Measurements from ENCODE around the gene PLEKHG3. TPM values are rescaled to one million over a fixed set of nuclear protein-coding genes. Genes with fewer than 3 reads are reported as not detected.
"Not testable (repeated sequence)": the region's sequence is repeated elsewhere in the genome, so short reads cannot be mapped to it uniquely, and the experiment has no call there.

The PLEKHG3 gene
- total RNA-seq, 2 experiments from 2014 or later, result 3.9 to 4.5 TPM

DNA sequence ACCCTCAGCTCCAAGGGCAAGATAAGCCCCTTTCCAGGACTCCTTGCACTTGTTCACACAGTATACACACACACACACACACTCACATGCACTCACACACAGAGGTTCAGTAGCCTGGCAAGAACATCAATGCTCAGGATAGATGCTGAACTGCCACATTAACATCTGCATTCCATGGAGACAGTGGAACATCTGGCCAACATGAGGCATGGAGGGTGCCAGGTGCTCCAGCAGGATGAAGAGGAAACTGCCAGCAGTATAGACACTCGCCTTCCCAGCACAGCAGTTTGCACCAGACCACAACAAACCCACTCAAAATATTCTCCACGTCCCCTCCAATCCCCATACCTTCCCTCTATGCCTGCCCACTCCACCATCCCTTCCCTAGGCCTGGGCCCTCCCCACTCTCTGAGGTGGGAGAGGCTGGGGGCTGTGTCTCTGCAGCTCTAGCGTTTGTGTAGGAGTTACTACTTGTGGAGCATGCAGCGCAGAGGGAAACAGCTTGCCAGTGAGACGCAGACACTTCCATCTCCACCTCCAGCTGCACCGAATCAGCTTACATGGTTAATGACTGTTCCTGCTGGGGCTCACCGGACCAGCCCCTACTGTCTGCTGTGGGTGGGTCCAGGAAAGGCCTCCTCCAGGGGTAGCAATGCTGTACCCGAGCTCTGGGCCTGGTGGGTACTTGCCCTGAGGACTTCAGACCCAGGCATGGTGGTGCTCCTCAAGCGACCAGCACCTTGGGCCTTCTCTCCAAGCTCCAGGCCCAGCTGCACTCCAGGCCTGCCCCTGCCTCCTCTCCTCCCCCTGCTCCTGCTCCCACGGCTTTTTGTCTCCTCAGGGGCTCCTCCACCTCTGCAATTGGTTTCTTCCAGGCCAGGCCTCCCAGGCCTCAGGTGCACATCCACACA is 18.6 kb upstream of the PLEKHG3 start:
- POLR2A ChIA-PET, result no interaction called here
- CTCF ChIA-PET, result no interaction called here

DNA sequence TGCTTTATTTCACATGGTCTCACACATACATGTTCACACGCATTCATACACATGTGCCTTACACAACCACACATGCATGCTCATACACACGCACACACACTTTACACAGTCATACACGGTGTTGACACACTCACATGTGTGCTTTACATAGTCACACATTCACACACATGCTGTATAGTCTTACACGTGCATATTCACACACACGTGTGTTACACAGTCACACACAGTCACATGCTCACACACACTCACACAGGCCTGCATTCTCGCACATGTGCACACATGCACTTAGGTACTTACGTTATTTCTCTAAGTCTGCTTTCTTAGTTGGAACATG is 18.0 kb upstream of the PLEKHG3 start:
- CTCF ChIA-PET, result interaction anchor here (0.6 kb wide), 1 partner anchor 297 kb away, joined by 4 read pairs; no protein-coding TSS in a partner anchor
- POLR2A ChIA-PET, result no interaction called here

DNA sequence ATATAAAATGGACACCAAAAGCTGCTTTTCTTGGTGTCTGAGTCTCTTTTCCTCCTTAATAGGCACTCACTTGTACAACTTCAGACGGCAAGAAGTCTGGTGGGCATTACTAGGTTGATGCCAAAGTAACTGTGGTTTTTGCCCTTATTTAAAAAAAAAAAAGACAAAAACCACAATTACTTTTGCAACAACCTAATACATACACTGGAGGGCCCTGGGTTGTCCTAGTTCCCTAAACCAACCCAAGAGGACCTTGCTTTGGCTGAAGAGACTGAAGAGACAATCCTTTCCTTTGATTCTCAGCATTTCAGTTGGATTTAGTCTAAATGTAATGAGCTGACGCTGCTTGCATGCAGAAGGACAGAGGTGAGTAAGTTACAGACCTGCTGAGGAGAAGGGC is 16.2 kb upstream of the PLEKHG3 start:
- CTCF ChIA-PET, result no interaction called here
- POLR2A ChIA-PET, result interaction anchor here (0.6 kb wide), 1 partner anchor 12 kb away, joined by 3 read pairs; no protein-coding TSS in a partner anchor

DNA sequence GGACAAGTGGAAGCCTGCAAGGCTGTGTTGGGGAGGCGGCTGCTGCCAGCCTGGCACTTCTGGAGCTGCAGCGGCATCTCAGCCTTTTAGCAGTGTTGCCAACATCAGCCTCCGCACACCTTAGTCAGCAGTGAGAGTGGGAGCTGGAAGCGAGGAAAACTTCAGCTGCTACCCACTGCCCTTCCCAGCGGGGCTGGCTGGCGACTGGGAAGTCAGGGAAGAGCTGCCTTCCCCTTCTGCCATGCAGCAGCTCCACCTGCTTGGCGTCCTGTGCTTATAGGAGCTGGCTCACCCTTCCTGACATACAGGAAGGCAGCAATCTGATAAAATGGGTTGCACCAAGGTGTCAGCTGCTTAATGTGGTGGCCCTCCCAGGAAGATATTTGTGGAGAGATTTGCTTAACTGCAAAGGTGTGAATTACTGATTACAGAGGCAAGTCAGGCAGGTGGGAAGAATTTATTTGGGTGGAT is 15.4 kb upstream of the PLEKHG3 start:
- ChIA-PET CTCF (no interaction called here), POLR2A (no interaction called here)

GRCh38 chr14:64689289-64689688 is 14.9 kb upstream of the PLEKHG3 start:
- ChIA-PET CTCF (no interaction called here), POLR2A (no interaction called here)

GRCh38 chr14:64690607-64691006 is 13.6 kb upstream of the PLEKHG3 start:
- POLR2A ChIA-PET, result not testable (repeated sequence)

DNA sequence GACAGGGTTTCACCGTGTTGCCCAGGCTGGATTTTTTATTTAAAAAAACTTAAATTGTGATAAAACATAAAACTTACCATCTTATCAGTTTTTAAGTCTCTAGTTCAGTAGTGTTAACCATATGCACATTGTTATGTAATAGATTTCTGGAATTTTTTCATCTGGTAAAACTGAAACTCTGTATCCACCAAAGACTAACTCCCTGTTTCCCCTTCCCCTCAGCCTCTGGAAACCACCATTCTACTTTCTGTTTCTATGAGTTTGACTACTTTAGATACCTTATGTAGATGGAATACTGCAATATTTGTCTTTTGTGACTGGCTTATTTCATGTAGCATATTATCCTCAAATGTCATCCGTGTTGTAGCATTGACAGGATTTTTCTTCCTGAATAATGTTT is 12.8 kb upstream of the PLEKHG3 start:
- ChIA-PET POLR2A (no interaction called here), CTCF (no interaction called here)

More at GRCh38 chr14:64690607-64691006, 13.6 kb upstream of the PLEKHG3 start:
- CTCF ChIA-PET, result not testable (repeated sequence)

GRCh38 chr14:64692189-64692985 is 11.8 kb upstream of the PLEKHG3 start:
- ChIA-PET POLR2A (no interaction called here), CTCF (no interaction called here)

- POLR2A ChIA-PET, result no interaction called here
- CTCF ChIA-PET, result no interaction called here
Observed at GRCh38 chr14:64692986-64693809, 11.0 kb upstream of the PLEKHG3 start.

DNA sequence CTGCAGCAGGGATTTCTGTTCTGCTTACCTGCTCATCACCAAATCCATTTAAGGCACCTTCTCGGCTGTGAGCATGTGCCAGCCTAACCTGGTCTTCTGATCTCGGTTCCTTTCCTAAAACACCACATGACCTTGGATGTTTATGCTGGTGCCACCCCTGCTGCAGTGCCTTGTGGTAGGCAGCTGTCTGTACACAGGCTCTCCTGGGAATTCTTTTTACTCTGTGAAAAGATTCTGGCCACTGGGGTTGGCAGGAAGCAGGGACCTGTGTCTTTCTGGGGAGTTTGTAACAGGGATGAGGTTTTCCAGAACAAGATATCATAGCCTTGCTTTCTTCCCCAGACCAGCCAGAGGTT is 10.4 kb upstream of the PLEKHG3 start:
- POLR2A ChIA-PET, result no interaction called here
- CTCF ChIA-PET, result no interaction called here

DNA sequence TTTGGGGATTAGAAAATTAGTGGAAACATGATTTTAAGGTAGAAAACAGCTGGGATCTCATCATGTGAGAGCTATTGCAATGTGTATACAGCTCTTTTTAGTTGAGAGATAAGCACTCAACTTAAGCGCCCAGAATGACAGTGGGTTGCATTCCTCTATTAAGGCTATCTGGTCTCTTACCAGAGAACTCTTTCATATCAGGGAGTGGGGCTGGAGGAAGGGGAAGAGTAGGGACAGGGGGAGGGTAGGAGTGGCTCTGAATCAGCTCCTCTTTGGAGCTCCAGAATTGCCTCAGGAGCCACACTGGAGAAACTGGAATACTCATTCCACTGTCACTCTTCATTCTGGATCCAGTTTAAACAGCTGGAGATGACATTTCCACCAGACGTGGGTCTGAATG is 9.2 kb upstream of the PLEKHG3 start:
- ChIA-PET POLR2A (no interaction called here), CTCF (no interaction called here)

- ChIA-PET CTCF (interaction anchor here (1.0 kb wide), 1 partner anchor 64 kb away, joined by 3 read pairs; no protein-coding TSS in a partner anchor), POLR2A (no interaction called here)
Observed at GRCh38 chr14:64696355-64696857, 7.8 kb upstream of the PLEKHG3 start.

GRCh38 chr14:64698903-64699302 is 5.3 kb upstream of the PLEKHG3 start:
- ChIA-PET CTCF (no interaction called here), POLR2A (no interaction called here)

DNA sequence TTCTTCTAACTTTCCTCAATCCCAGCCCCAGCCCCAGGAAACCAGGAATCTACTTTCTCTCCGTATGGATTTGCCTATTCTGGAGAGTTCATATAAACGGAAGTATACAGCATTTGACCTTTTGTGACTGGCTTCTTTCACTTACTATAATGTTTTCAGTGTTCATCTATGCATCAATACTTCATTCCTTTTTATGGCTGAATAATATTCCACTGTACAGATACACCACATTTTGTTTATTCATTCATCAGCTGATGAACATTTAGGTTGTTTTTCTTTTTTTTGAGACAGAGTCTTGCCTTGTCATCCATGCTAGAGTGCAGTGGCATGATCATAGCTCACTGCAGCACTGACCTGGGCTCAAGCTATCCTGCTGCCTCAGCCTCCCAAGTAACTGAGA is 3.9 kb upstream of the PLEKHG3 start:
- ChIA-PET CTCF (interaction anchor here (0.6 kb wide), 2 partner anchors 26 to 32 kb away, joined by 3 to 5 read pairs; no protein-coding TSS in a partner anchor), POLR2A (no interaction called here)

GRCh38 chr14:64700894-64701293 is 3.3 kb upstream of the PLEKHG3 start:
- POLR2A ChIA-PET, result no interaction called here
- CTCF ChIA-PET, result no interaction called here

GRCh38 chr14:64701660-64702059 is 2.6 kb upstream of the PLEKHG3 start:
- CTCF ChIA-PET, result no interaction called here

GRCh38 chr14:64702493-64703394 is 1.5 kb upstream of the PLEKHG3 start:
- POLR2A ChIA-PET, result no interaction called here
- CTCF ChIA-PET, result no interaction called here

More at GRCh38 chr14:64701660-64702059, 2.6 kb upstream of the PLEKHG3 start:
- POLR2A ChIA-PET, result no interaction called here

DNA sequence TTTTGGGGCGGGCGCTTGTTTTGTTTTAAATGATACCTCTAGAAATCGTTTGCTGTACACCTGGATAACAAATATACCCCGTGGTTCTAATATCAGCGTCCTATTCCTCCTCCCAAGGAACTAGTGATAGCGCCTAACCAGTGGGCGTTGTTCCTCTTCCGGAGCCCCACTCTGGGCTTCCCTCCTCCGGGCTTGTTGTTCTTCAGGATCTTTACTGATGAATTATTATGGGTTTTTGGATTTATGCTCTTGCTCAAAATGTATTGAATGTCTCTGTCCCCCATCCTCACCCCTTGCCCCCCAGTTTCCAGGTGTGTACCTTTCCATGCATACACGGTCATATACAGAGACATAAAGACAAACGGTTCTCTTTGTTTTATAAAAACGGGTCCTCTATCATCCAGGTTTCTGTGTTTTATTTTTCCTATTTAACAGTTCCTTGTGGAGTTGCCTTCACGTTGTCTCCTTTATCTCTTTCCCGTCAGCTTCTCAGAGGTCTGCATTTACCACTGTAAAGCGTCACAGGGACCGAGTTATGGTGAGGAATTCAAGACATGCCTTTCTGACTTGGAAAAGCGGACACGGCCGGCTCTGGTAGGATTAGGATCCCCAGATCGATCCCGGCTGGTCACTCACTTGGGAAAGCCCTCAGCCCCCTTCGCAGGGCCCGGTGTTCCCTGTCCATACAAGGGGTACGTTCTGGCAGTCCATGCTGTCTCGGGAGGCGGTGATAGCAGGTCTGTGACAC is 655 bp upstream of the PLEKHG3 start:
- ChIA-PET POLR2A (interaction anchor here (1.5 kb wide), 1 partner anchor 11 kb away, joined by 6 read pairs; no protein-coding TSS in a partner anchor), CTCF (no interaction called here)
